Left kidney (tissue), 1 donor: ENCODE data around the gene NELFB. TPM values are rescaled to one million over a fixed set of nuclear protein-coding genes. Genes with fewer than 3 reads are reported as not detected.

Source experiments
- polyA plus RNA-seq: library from polyadenylated mRNA; unstranded; fragments of 120-200 nt; gene quantifications from one replicate; pipeline ENCODE4 v1.2.1, GENCODE V29; 2013; ENCODE audit not compliant: insufficient read length

NELFB gene
- polyA plus RNA-seq, 1 donor, result 48.0 TPM

Other genes starting within 250 kb of the NELFB start
- 46.6 TPM for gene ABCA2, start 227.1 kb upstream of the NELFB start, polyA plus RNA-seq
- gene FUT7, start 223.2 kb upstream of the NELFB start, polyA plus RNA-seq, result not detected
- 18.4 TPM for gene NPDC1, start 209.2 kb upstream of the NELFB start, polyA plus RNA-seq
- gene ENTPD2, start 201.3 kb upstream of the NELFB start, polyA plus RNA-seq, result 4.7 TPM
- gene SAPCD2, start 184.8 kb upstream of the NELFB start, polyA plus RNA-seq, result 7.2 TPM
- 6.9 TPM for gene UAP1L1, start 177.8 kb upstream of the NELFB start, polyA plus RNA-seq
- gene MAN1B1, start 168.3 kb upstream of the NELFB start, polyA plus RNA-seq, result 61.4 TPM
- gene DPP7, start 140.6 kb upstream of the NELFB start, polyA plus RNA-seq, result 16.8 TPM
- gene GRIN1, start 116.2 kb upstream of the NELFB start, polyA plus RNA-seq, result not detected
- not detected for gene LRRC26, start 85.3 kb upstream of the NELFB start, polyA plus RNA-seq
- not detected for gene TMEM210, start 83.3 kb upstream of the NELFB start, polyA plus RNA-seq
- 42.9 TPM for gene ANAPC2, start 66.8 kb upstream of the NELFB start, polyA plus RNA-seq
- gene SSNA1, start 66.7 kb upstream of the NELFB start, polyA plus RNA-seq, result 34.7 TPM
- 10.9 TPM for gene TPRN, start 54.6 kb upstream of the NELFB start, polyA plus RNA-seq
- gene TMEM203, start 49.7 kb upstream of the NELFB start, polyA plus RNA-seq, result 39.0 TPM
- gene NDOR1, start 49.6 kb upstream of the NELFB start, polyA plus RNA-seq, result 12.2 TPM
- gene RNF208, start 33.1 kb upstream of the NELFB start, polyA plus RNA-seq, result 5.8 TPM
- 13.2 TPM for gene CYSRT1, start 30.2 kb upstream of the NELFB start, polyA plus RNA-seq
- 13.1 TPM for gene RNF224, start 27.8 kb upstream of the NELFB start, polyA plus RNA-seq
- gene SLC34A3, start 24.4 kb upstream of the NELFB start, polyA plus RNA-seq, result 7.4 TPM
- gene TUBB4B, start 14.0 kb upstream of the NELFB start, polyA plus RNA-seq, result 345 TPM
- 1.5 TPM for gene STPG3, start 4.0 kb upstream of the NELFB start, polyA plus RNA-seq
- gene TOR4A, start 22.4 kb downstream of the NELFB start, polyA plus RNA-seq, result 4.5 TPM
- gene NRARP, start 46.9 kb downstream of the NELFB start, polyA plus RNA-seq, result 5.1 TPM
- 14.1 TPM for gene EXD3, start 167.8 kb downstream of the NELFB start, polyA plus RNA-seq
- 6.7 TPM for gene NOXA1, start 168.1 kb downstream of the NELFB start, polyA plus RNA-seq
- gene ENTPD8, start 186.0 kb downstream of the NELFB start, polyA plus RNA-seq, result 0.33 TPM
- gene NSMF, start 204.0 kb downstream of the NELFB start, polyA plus RNA-seq, result 49.2 TPM